ENCODE measurements around the gene C1QTNF12. TPM values are rescaled to one million over a fixed set of nuclear protein-coding genes. Genes with fewer than 3 reads are reported as not detected.

The C1QTNF12 gene
- total RNA-seq, 1 experiment from 2014 or later: 4.4 TPM

GRCh38 chr1:1285102-1285571 is 38.6 kb upstream of the C1QTNF12 start:
- ChIA-PET POLR2A (ENCODE audit: low non-redundant PET) (no interaction called here), CTCF (no interaction called here)
- intact Hi-C loops (cut with micrococcal nuclease; ENCODE audit: unreplicated experiment): no loop called here
- DNase-seq (ENCODE audit: low spot score): no peak
- Histone ChIP-seq H3K4me3 (ENCODE audit: low read depth, low read length, poor library complexity, severe bottlenecking) (no peak overlapping the region), H3K27me3 (replicated peaks; ENCODE audit: insufficient read depth, low read depth, low read length, poor library complexity) (no peaks in the 10 kb centered on the region), H3K9me3 (ENCODE audit: low read depth, low read length, poor library complexity, severe bottlenecking) (no peaks in the 10 kb centered on the region), H3K36me3 (ENCODE audit: insufficient read depth, low read length, poor library complexity, severe bottlenecking) (no peaks in the 10 kb centered on the region), H3K4me1 (ENCODE audit: insufficient read depth, low read length, poor library complexity, severe bottlenecking) (no peaks in the 10 kb centered on the region), H3K27ac (ENCODE audit: low read depth, low read length, poor library complexity, severe bottlenecking) (no peak overlapping the region)
- no TSS peak for BruUV-seq (replicated peaks)
- TF ChIP-seq CTCF (conservative IDR thresholded peaks at IDR 0.05; ENCODE audit: low read depth, low read length) (no peak), EZH2 (IDR thresholded peaks at IDR 0.05; ENCODE audit: borderline replicate concordance, low read depth, low read length, poor library complexity, severe bottlenecking) (no peak)

GRCh38 chr1:1284221-1285101 is 37.9 kb upstream of the C1QTNF12 start:
- TF ChIP-seq CTCF (conservative IDR thresholded peaks at IDR 0.05; ENCODE audit: low read depth, low read length) (no peak), EZH2 (IDR thresholded peaks at IDR 0.05; ENCODE audit: borderline replicate concordance, low read depth, low read length, poor library complexity, severe bottlenecking) (no peak)
- intact Hi-C loops (cut with micrococcal nuclease; ENCODE audit: unreplicated experiment): no loop called here
- H3K9me3 ChIP-seq (ENCODE audit: low read depth, low read length, poor library complexity, severe bottlenecking): no peaks in the 10 kb centered on the region
- no peaks in the 10 kb centered on the region for H3K27me3 ChIP-seq (replicated peaks; ENCODE audit: insufficient read depth, low read depth, low read length, poor library complexity)
- BruUV-seq (replicated peaks): no TSS peak
- no peak overlapping the region for H3K27ac ChIP-seq (ENCODE audit: low read depth, low read length, poor library complexity, severe bottlenecking)
- CTCF ChIA-PET: interaction anchor here (0.6 kb wide), 1 partner anchor 188 kb away, joined by 6 read pairs; no protein-coding TSS in a partner anchor
- POLR2A ChIA-PET (ENCODE audit: low non-redundant PET): no interaction called here
- H3K36me3 ChIP-seq (ENCODE audit: insufficient read depth, low read length, poor library complexity, severe bottlenecking): no peaks in the 10 kb centered on the region
- H3K4me1 ChIP-seq (ENCODE audit: insufficient read depth, low read length, poor library complexity, severe bottlenecking): no peaks in the 10 kb centered on the region
- DNase-seq (ENCODE audit: low spot score): no peak
- H3K4me3 ChIP-seq (ENCODE audit: low read depth, low read length, poor library complexity, severe bottlenecking): no peak overlapping the region

- ChIA-PET CTCF (no interaction called here), POLR2A (ENCODE audit: low non-redundant PET) (no interaction called here)
- Histone ChIP-seq H3K27ac (ENCODE audit: low read depth, low read length, poor library complexity, severe bottlenecking) (no peak overlapping the region), H3K27me3 (replicated peaks; ENCODE audit: insufficient read depth, low read depth, low read length, poor library complexity) (no peaks in the 10 kb centered on the region), H3K36me3 (ENCODE audit: insufficient read depth, low read length, poor library complexity, severe bottlenecking) (no peaks in the 10 kb centered on the region), H3K4me1 (ENCODE audit: insufficient read depth, low read length, poor library complexity, severe bottlenecking) (no peaks in the 10 kb centered on the region), H3K9me3 (ENCODE audit: low read depth, low read length, poor library complexity, severe bottlenecking) (no peaks in the 10 kb centered on the region), H3K4me3 (ENCODE audit: low read depth, low read length, poor library complexity, severe bottlenecking) (no peak overlapping the region)
- no TSS peak for BruUV-seq (replicated peaks)
- intact Hi-C loops (cut with micrococcal nuclease; ENCODE audit: unreplicated experiment): no loop called here
- TF ChIP-seq CTCF (conservative IDR thresholded peaks at IDR 0.05; ENCODE audit: low read depth, low read length) (no peak), EZH2 (IDR thresholded peaks at IDR 0.05; ENCODE audit: borderline replicate concordance, low read depth, low read length, poor library complexity, severe bottlenecking) (no peak)
- DNase-seq (ENCODE audit: low spot score): peak; percentile 56
Measured at GRCh38 chr1:1283821-1284220, 37.3 kb upstream of the C1QTNF12 start.

Data from A673 (cell line).